NB4 (cell line): Measurements from ENCODE around the gene TRA2B.
"Not testable (repeated sequence)": the region's sequence is repeated elsewhere in the genome, so short reads cannot be mapped to it uniquely, and the experiment has no call there.

Experiments used
- DNase-seq: peaks from one replicate; pipeline ENCODE4 v3.0.0; 2010; ENCODE audit warnings: low read depth
- H3K4me3 ChIP-seq: one replicate; pipeline ENCODE4 v1.5.1; 2011; ENCODE audit warnings: mild to moderate bottlenecking, low read depth, low read length, moderate library complexity
- CTCF ChIP-seq: IDR thresholded peaks from one replicate; pipeline ENCODE4 v1.5.1; 2012; ENCODE audit warnings: low read depth, low read length
- MAX ChIP-seq: IDR thresholded peaks from 2 replicates; pipeline ENCODE4 v1.6.1; 2011; ENCODE audit warnings: low read depth, low read length
- MYC ChIP-seq: IDR thresholded peaks from 2 replicates; pipeline ENCODE4 v1.6.1; 2011; ENCODE audit warnings: low read depth, low read length
- POLR2A ChIP-seq: IDR thresholded peaks from 2 replicates; pipeline ENCODE4 v1.6.1; 2011; ENCODE audit warnings: mild to moderate bottlenecking; ENCODE audit not compliant: insufficient read length; ENCODE audit errors: extremely low read depth

TRA2B gene

DNA sequence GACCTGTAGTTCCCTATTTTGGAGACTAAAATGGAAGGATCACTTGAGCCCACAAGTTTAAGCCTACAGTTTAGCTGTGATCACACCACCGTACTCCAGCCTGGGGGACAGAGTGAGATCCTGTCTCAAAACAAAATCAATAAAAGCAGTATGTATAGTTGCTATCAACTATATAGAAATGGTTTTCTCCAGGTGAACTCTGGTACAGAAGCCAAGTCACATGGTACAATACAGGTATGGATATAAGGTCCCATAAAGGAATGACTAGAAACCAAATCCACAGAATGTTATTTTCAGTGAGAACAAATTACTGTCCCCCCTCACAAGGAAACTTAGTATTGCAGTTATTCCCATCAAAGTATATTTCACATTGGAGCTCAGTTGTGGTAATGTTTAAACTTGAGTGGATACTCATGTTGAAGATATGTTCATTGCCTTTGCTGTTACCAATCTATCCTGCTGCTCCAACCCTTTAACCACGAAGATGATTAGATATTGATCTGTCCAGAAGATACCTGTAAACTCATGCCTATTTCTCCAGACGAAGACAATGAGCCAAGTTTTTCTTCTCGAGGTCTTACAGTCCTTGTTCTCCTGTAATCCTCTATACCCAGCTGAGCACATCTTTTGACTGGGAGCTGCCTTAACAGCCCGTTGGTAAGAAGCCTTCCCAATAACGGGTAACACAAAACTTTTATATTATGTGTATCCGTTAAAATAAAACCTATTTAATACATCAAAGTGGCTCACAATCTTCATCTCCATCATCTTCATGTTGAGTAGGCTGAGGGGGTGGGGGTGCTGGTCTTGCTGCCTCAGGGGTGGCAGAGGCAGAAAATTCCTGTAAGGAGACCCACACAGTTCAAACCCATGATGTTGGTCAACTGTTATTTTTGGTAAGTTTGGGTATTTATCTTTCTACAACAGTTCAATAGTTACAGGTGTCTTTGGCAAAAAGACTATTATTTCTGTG is 24.6 kb downstream of the TRA2B start:
- peak; percentile 31 for DNase-seq
- no peak for TF ChIP-seq POLR2A
- TF ChIP-seq CTCF, result no peak
- TF ChIP-seq MYC, result no peak
- TF ChIP-seq MAX, result no peak
- H3K4me3 ChIP-seq, result no peak overlapping the region

DNA sequence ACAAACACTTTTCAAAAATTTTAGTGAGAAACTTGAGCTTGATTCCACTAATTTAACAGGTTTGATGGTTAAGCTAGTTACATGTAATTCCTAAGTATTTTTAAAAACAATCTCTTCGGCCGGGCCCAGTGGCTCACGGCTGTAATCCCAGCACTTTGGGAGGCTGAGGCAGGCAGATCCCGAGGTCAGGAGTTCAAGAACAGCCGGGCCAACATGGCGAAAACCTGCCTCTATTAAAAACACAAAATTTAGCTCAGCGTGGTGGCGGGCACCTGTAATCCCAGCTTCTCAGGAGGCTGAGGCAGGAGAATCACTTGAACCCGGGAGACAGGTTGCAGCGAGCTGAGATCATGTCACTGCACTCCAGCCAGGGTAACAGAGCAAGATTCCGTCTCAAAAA is 25.3 kb downstream of the TRA2B start:
- no peak overlapping the region for H3K4me3 ChIP-seq
- DNase-seq, result no peak
- TF ChIP-seq MYC (no peak), CTCF (no peak), POLR2A (no peak), MAX (no peak)

DNA sequence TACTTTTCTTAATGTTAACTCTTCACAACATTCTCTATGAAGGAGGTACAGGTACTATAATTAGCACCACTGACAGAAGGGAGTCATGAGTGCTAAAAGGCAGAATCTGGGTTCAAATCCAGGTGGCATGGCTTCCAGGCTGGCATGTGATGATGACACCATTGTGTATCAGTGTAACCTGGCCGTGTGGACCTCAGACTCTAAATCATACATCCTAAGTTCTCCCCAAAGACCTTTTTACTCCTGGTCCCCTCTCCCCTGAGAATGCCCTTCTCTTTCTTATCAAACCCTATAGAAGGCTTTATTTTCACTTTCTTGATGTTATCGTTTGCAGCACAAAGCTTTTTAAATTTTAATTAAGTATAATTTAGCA is 26.8 kb downstream of the TRA2B start:
- not testable (repeated sequence) for H3K4me3 ChIP-seq, DNase-seq

DNA sequence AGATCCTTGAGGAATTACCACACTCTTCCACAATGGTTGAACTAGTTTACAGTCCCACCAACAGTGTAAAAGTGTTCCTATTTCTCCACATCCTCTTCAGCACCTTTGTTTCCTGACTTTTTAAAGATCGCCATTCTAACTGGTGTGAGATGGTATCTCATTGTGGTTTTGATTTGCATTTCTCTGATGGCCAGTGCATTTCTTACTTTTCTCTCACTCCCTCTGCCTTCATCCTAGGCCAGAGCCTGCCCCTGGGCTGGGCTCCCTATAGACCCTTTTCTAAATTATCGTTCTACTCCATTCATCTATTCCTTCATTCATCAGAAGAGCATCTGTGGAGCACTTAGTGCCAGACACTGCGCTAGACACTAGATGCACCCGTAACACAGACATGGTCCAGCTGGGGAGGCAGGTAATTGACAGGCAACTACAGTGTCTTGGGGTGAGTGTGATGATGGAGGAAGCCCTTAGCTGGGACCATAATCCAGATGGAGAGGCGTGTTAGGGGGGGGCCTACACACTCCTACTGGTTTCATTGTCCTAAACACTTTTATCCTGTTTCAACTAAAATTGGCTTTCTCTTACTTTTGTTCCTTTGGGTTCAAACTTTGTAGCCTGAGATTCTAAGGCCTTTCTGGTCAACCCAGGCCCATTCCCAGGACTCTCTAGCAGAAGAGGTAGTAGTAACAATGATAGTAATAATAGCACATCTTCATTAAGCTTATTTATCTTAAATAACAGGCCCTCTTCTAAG is 27.3 kb downstream of the TRA2B start:
- not testable (repeated sequence) for H3K4me3 ChIP-seq, DNase-seq

DNA sequence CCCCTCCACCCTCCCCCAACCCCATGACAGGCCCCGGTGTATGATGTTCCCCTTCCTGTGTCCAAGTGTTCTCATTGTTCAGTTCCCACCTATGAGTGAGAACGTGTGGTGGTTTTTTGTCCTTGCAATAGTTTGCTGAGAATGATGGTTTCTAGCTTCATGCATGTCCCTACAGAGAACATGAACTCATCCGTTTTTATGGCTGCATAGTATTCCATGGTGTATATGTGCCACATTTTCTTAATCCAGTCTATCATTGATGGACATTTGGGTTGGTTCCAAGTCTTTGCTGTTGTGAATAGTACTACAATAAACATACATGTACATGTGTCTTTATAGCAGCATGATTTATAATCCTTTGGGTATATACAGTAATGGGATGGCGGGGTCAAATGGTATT is 27.9 kb downstream of the TRA2B start:
- H3K4me3 ChIP-seq, DNase-seq: not testable (repeated sequence)

DNA sequence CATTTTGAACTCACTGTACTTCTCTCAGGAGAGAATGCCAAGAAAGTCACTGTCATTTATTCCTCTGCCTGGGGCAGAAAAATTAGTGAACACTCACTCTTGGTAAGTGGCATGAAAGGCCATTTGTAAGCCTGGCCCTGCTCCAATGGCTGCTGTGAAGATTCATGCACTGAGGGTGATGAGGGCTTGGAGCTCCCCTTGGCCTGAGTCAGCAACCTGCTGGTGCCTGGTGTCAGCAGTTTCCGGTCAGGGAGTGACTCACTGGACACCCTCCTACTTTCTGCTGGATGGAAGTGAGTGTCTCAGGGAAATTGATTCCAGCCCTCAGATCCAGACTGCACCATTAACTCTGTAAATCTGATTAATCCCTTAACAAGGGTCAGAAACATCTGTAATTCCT is 37.6 kb downstream of the TRA2B start:
- peak; percentile 57 for DNase-seq
- no peak overlapping the region for H3K4me3 ChIP-seq
- TF ChIP-seq POLR2A (no peak), MYC (no peak), CTCF (no peak), MAX (no peak)

GRCh38 chr3:185896636-185897035 is 41.2 kb downstream of the TRA2B start:
- DNase-seq, result no peak
- H3K4me3 ChIP-seq, result no peak overlapping the region
- TF ChIP-seq MYC (no peak), CTCF (no peak), MAX (no peak), POLR2A (no peak)
